GM21526 (cell line): Measurements from ENCODE around the gene CD9.

Experiments used
- ATAC-seq: cut with Tn5 transposase; IDR thresholded peaks from one replicate; pipeline ENCODE4 v1.9.1; 2021; ENCODE audit warnings: moderate library complexity; ENCODE audit not compliant: unreplicated experiment, low FRiP score

Gene CD9

GRCh38 chr12:6234906-6235305, 34.7 kb downstream of the CD9 start:
- ATAC-seq, result no peak

GRCh38 chr12:6235499-6235898, 35.3 kb downstream of the CD9 start:
- ATAC-seq, result no peak

GRCh38 chr12:6235906-6236640, 35.9 kb downstream of the CD9 start:
- ATAC-seq, result no peak

GRCh38 chr12:6236641-6236940, 36.4 kb downstream of the CD9 start:
- no peak for ATAC-seq

DNA sequence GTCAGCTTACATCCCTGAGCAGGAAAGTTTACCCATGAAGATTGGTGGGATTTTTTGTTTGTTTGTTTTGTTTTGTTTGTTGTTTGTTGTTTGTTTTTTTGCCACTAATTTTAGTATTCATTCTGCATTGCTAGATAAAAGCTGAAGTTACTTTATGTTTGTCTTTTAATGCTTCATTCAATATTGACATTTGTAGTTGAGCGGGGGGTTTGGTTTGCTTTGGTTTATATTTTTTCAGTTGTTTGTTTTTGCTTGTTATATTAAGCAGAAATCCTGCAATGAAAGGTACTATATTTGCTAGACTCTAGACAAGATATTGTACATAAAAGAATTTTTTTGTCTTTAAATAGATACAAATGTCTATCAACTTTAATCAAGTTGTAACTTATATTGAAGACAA, 37.6 kb downstream of the CD9 start:
- ATAC-seq, result no peak

DNA sequence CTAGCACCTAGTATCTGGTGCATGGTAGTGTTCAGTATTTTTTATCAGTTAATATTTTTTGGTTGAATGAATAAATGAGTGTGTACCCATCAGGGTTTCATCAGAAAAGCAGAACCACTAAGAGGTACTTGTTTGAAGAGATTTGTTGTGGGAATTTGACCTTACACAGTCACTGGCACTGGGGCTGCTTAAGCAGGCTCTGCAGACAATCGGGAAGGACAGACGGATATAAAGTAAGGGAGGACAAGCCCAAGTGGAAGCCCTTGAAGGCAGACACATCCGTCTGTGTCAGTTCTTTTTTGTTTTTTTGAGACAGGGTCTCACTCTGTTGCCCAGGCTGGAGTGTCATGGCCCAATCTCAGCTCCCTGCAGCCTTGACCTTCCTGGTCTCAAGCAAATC, 38.7 kb downstream of the CD9 start:
- no peak for ATAC-seq

DNA sequence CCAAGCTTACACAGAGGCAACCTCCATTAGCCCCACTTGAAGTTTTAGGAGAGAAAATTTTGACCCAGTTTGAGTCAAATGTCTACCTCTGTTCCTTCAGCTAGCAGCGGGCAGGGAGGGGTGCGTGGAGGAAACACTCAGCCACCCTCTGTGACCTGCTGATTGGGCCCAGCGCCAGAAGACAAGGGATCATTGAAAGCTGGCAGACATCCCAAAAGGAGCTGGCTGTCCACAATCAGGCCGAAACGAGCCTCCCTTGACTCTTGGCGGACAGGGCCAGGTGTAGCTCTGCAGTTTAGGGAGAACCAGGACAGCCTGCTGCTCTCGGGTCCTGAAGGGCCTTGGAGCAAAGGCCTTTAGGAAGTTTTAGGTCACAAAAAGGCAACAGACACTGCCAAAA, 41.3 kb downstream of the CD9 start:
- no peak for ATAC-seq

GRCh38 chr12:6249580-6249979, 49.4 kb downstream of the CD9 start:
- ATAC-seq, result no peak

GRCh38 chr12:6250343-6250742, 50.1 kb downstream of the CD9 start:
- no peak for ATAC-seq

GRCh38 chr12:6253278-6253677, 53.1 kb downstream of the CD9 start:
- no peak for ATAC-seq

GRCh38 chr12:6254491-6254890, 54.3 kb downstream of the CD9 start:
- no peak for ATAC-seq

- no peak for ATAC-seq
These were observed 56.8 kb downstream of the CD9 start for GRCh38 chr12:6257007-6257406.

GRCh38 chr12:6262211-6262610, 62.0 kb downstream of the CD9 start:
- ATAC-seq, result no peak

- no peak for ATAC-seq
These were observed 62.4 kb downstream of the CD9 start for GRCh38 chr12:6262623-6263022.

GRCh38 chr12:6263931-6264330, 63.7 kb downstream of the CD9 start:
- ATAC-seq, result no peak

GRCh38 chr12:6264402-6265037, 64.3 kb downstream of the CD9 start:
- ATAC-seq, result no peak

DNA sequence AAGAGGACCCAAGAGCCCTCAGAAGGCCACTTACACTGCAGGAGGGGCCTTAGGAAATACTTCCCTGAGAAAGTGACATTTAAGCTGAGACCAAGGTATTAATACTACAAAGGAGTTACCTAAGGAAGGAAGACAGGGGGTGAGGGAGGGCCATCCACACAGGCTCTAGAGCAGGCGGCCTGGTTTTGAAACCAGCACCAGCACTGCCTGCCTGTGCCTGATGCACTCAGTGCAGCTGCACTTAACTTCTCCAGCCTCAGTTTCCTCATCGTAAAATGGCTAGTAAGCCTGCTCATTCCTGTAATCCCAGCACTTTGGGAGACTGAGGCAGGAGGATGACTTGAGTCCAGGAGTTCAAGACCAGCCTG, 64.8 kb downstream of the CD9 start:
- ATAC-seq, result no peak

DNA sequence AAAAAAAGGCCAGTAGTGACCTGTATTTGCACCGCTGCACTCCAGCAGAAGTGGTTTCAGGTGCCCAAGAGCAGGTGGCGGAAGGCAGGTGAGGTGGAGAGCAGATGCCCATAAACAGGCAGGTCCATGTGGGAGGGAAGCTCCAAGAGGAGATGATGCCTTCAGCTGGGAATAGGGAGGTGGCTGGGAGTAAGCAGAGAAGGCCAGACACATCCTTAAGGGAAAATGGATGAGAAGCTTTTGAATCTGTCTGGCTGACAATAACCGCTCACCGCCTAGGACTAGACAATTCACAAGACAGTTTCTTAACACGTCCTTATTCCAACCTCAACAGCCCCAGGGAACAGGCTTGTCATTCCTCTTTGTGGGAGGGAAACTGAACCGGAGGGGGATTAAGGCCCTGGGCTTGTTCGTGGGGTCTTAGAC, 66.4 kb downstream of the CD9 start:
- no peak for ATAC-seq

DNA sequence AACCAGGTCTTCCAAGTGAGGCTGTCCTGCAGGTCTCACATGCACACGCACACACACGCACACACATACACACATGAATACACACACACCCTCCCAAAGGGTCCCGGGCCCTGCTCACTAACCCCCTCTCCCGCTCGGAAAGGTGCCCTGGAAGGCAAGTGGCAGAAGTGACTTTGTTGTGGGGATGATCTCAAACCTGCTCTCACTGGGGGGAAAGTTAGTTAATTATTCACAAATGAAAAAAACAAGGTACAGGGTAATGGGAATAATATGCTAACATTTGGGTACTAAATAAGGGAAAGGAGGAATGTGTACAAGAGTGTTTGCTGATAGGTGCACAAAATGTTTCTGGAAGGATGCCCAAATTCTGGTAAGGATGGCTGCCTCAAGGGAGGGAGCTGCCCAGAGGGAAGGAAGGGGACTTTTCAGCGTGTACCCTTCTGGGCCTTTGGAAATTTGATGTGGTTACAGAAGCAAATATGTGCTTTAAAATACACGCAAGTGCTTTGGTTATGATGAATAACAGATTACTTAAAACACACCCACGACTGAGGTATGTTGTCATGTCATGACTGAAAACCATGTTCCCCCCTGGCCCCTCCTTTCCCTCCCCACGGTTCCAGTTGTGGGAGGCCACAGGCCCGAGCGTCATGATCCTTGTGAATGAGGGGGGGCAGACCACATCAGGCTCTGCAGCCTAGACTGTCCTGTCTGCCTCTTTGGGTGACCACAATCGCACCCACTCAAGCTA, 66.9 kb downstream of the CD9 start:
- ATAC-seq, result no peak

DNA sequence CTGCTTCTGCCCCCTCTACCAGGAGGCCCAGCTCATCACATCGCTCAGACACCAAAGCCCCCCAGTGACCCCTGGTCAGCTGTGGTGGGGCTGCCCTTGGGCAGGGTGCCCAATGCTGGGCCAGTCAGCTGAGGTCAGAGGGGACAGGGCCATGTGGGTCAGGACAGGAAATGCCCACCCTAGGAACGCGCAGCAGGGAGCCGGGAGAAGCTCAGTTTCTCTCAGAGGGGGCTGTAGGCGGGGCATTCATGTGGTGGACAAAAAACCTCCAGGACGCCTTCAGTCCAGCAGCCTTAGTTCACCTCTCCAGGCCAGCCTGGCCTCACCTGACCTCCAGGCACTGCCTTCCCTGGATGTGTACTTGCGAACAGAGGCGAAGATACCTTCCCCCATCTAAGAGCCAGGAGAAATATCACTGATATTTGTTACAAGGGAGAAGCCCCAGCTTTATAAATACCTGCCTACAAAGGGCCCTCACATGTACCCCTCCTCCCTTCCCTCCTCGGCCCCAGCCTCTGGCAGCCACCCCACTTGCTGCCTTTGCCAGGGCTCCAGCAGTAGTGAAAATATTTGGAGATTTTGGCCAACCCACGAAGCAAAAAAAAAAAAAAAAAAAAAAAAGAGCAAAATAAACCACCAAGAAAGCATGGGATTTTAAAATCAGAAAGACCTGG, 68.4 kb downstream of the CD9 start:
- ATAC-seq, result no peak

DNA sequence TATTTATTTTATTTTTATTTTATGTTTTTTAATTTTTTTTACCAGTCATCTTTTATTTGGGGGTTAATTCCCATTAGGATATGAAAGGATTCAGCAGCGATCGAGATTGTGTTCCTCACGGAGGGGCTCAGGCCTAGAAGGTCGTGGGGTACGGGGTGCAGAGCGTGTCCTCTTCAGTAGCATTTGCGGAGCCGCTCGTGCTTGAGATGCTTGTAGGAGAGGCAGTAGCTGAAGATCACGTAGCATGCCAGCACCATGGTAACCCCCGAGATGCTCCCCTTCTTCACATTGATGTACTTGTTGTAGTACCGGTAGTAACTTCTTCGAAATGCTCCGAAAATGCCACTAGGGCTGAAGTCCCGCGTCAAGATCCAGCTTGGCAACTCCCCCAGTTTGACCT, 69.8 kb downstream of the CD9 start:
- ATAC-seq, result no peak
